CD4-positive, alpha-beta T cell treated with Interleukin-12 subunit alpha and Interleukin-12 subunit beta, for 1 hour (primary cell): Measurements from ENCODE around the gene BOD1.
A peak's percentile ranks its signal among the peaks of the same experiment; 100 is the strongest.

Experiments used
- DNase-seq: peaks from one replicate; pipeline ENCODE4 v3.0.0-alpha.2; 2020

The BOD1 gene

GRCh38 chr5:173573126-173573960 is 43.1 kb downstream of the BOD1 start:
- peak; percentile 60 for DNase-seq

GRCh38 chr5:173572431-173573125 is 43.9 kb downstream of the BOD1 start:
- DNase-seq, result no peak

- no peak for DNase-seq
These were observed 45.9 kb downstream of the BOD1 start for GRCh38 chr5:173570321-173571090.

GRCh38 chr5:173568703-173569102 is 47.7 kb downstream of the BOD1 start:
- DNase-seq, result no peak

- DNase-seq, result no peak
These were observed 48.3 kb downstream of the BOD1 start for GRCh38 chr5:173568128-173568527.

GRCh38 chr5:173567548-173567947 is 48.9 kb downstream of the BOD1 start:
- no peak for DNase-seq

GRCh38 chr5:173565491-173566072 is 50.9 kb downstream of the BOD1 start:
- DNase-seq, result no peak

GRCh38 chr5:173564106-173564505 is 52.3 kb downstream of the BOD1 start:
- no peak for DNase-seq

GRCh38 chr5:173563246-173563645 is 53.2 kb downstream of the BOD1 start:
- no peak for DNase-seq

- no peak for DNase-seq
These were observed 54.0 kb downstream of the BOD1 start for GRCh38 chr5:173562451-173562850.
